ENCODE results near the gene MMP17.

MMP17 gene

GRCh38 chr12:131894313-131894860, 66.2 kb downstream of the MMP17 start, which contains the start of gene ULK1:
Gene ULK1 (plus strand): TSS chr12:131894622. CDS start chr12:131895002, 380 bp downstream.
- TF ChIP-seq CTCF (conservative IDR thresholded peaks at IDR 0.05; ENCODE audit: low read depth): no peak
- H3K27ac ChIP-seq: peak within 1 kb of the TSS; percentile 96
- ChIA-PET CTCF (no interaction called here), POLR2A (ENCODE audit: low non-redundant PET) (no interaction called here)
- peak; percentile 99 for DNase-seq (ENCODE audit: low spot score)

GRCh38 chr12:131894981-131895639, 66.9 kb downstream of the MMP17 start:
- CTCF ChIA-PET: no interaction called here
- DNase-seq (ENCODE audit: low spot score): no peak
- TF ChIP-seq CTCF (conservative IDR thresholded peaks at IDR 0.05; ENCODE audit: low read depth): no peak
- H3K27ac ChIP-seq: peak overlapping the region; percentile 96
- POLR2A ChIA-PET (ENCODE audit: low non-redundant PET): no interaction called here

GRCh38 chr12:131895640-131896079, 67.5 kb downstream of the MMP17 start:
- CTCF ChIA-PET: no interaction called here
- DNase-seq (ENCODE audit: low spot score): no peak

GRCh38 chr12:131896080-131896810, 68.1 kb downstream of the MMP17 start:
- H3K27ac ChIP-seq: peak overlapping the region; percentile 96
- ChIA-PET CTCF (interaction anchor here (0.6 kb wide), 2 partner anchors 16 to 54 kb away, joined by 3 to 5 read pairs; partner anchors contain the start of gene EP400), POLR2A (ENCODE audit: low non-redundant PET) (interaction anchor here (0.6 to 0.7 kb wide), 2 partner anchors 26 to 37 kb away, joined by 4 to 6 read pairs; no protein-coding TSS in a partner anchor)

More at GRCh38 chr12:131895640-131896079, 67.5 kb downstream of the MMP17 start:
- peak overlapping the region; percentile 96 for H3K27ac ChIP-seq
- no peak for TF ChIP-seq CTCF (conservative IDR thresholded peaks at IDR 0.05; ENCODE audit: low read depth)
- POLR2A ChIA-PET (ENCODE audit: low non-redundant PET): no interaction called here

GRCh38 chr12:131896811-131897270, 68.6 kb downstream of the MMP17 start:
- H3K27ac ChIP-seq: peak overlapping the region; percentile 96
- ChIA-PET CTCF (interaction anchor here (0.6 kb wide), 2 partner anchors 17 to 53 kb away, joined by 3 to 5 read pairs; partner anchors contain the start of gene EP400), POLR2A (ENCODE audit: low non-redundant PET) (interaction anchor here (0.7 kb wide), 1 partner anchor 27 kb away, joined by 6 read pairs; no protein-coding TSS in a partner anchor)
- TF ChIP-seq CTCF (conservative IDR thresholded peaks at IDR 0.05; ENCODE audit: low read depth): no peak
- no peak for DNase-seq (ENCODE audit: low spot score)

More at GRCh38 chr12:131896080-131896810, 68.1 kb downstream of the MMP17 start:
- TF ChIP-seq CTCF (conservative IDR thresholded peaks at IDR 0.05; ENCODE audit: low read depth): no peak
- peak; percentile 87 for DNase-seq (ENCODE audit: low spot score)

- POLR2A ChIA-PET (ENCODE audit: low non-redundant PET): interaction anchor here (0.7 kb wide), 1 partner anchor 27 kb away, joined by 6 read pairs; no protein-coding TSS in a partner anchor
- H3K27ac ChIP-seq: peak overlapping the region; percentile 96
- no peak for TF ChIP-seq CTCF (conservative IDR thresholded peaks at IDR 0.05; ENCODE audit: low read depth)
- CTCF ChIA-PET: no interaction called here
- no peak for DNase-seq (ENCODE audit: low spot score)
Measured at GRCh38 chr12:131897276-131897675, 69.1 kb downstream of the MMP17 start.

All from RWPE1 (cell line).